ENCODE data around the gene DNAJC16.

GRCh38 chr1:15617173-15618076, 90.8 kb downstream of the DNAJC16 start, which contains the start of gene DDI2:
- no peak for TF ChIP-seq CTCF (IDR thresholded peaks at IDR 0.05)
- peak; percentile 83 for TF ChIP-seq POLR2A (IDR thresholded peaks at IDR 0.05)
